Adrenal gland (tissue), 12 donors: ENCODE measurements around the gene IGF2BP2. TPM values are rescaled to one million over a fixed set of nuclear protein-coding genes. Genes with fewer than 3 reads are reported as not detected.

Source experiments
- DNase-seq, 7 donors: peaks; one replicate each; pipeline ENCODE4 v3.0.0-alpha.2; 2019 to 2020
- H3K27ac ChIP-seq, 5 donors: fragments of 200-600 bp; sonication (generic) in 4 of 5; 1 replicate in 3 of 5; 2 replicates in 2 of 5; pipeline versions ENCODE4 v1.5.1 to v1.8.0; 2016 to 2020; ENCODE audit warnings: mild to moderate bottlenecking in 1 of 5
- H3K27me3 ChIP-seq: fragments of 200-600 bp; 2 replicates; pipeline ENCODE4 v1.8.0; 2021
- H3K36me3 ChIP-seq, 2 donors: fragments of 200-600 bp; replicated peaks in 1 of 2; 1 replicate in 1 of 2; 2 replicates in 1 of 2; pipeline versions ENCODE4 v1.5.1 to v1.8.0; 2018 to 2022
- H3K4me1 ChIP-seq, 2 donors: fragments of 200-600 bp; replicated peaks in 1 of 2; 1 replicate in 1 of 2; 2 replicates in 1 of 2; pipeline versions ENCODE4 v1.5.1 to v1.8.0; 2018 to 2021
- H3K4me3 ChIP-seq, 4 donors: fragments of 200-600 bp; sonication (generic) in 3 of 4; one replicate each; pipeline ENCODE4 v1.5.1; 2016 to 2018
- H3K9me3 ChIP-seq, 3 donors: fragments of 200-600 bp; sonication (generic) in 1 of 3; replicated peaks in 1 of 3; 1 replicate in 2 of 3; 2 replicates in 1 of 3; pipeline versions ENCODE4 v1.5.1 to v1.8.0; 2016 to 2021
- CTCF ChIP-seq, 6 experiments: fragments of 450-650 bp in 4 of 6; fragments of 200-600 bp in 2 of 6; sonication (generic) in 1 of 6; IDR thresholded peaks; 1 replicate in 5 of 6; 2 replicates in 1 of 6; pipeline versions ENCODE4 v1.5.1 to v1.8.0; 2016 to 2021; ENCODE audit warnings: antibody characterized with exemption in 6 of 6, mild to moderate bottlenecking in 2 of 6, moderate library complexity in 1 of 6
- POLR2A ChIP-seq, 2 donors: fragments of 450-650 bp; IDR thresholded peaks; one replicate each; pipeline ENCODE4 v1.6.1; 2017; ENCODE audit warnings: antibody characterized with exemption in 2 of 2, mild to moderate bottlenecking in 2 of 2, moderate library complexity in 1 of 2
- WGBS, 4 donors: extraction: QIAGEN DNeasy Blood & Tissue Kit in 2 of 4; methylation state at CpG; one replicate each; pipeline versions ENCODE4 v1.1.5 to v1.1.7; 2013 to 2017; 5-methylcytosine and 5-hydroxymethylcytosine counted together
- intact Hi-C, 2 donors: fragments of 100-400 bp; cut with DNase I; formaldehyde crosslinking; loops; one replicate each; pipeline versions ENCODE4 v1.14.1 to v1.15.0; 2022 to 2023
- polyA plus RNA-seq, 3 donors: library from polyadenylated mRNA; stranded (reverse); fragments of 200-250 nt in 2 of 3; fragments of 350-450 nt in 1 of 3; fragmentation: Illumina TruSeq in 1 of 3; extraction: RNeasy Lipid Tissue Mini Kit (QIAGEN cat#74804) in 1 of 3; gene quantifications; one replicate each; pipeline ENCODE4 v1.2.3, GENCODE V29; 2013 to 2014
- total RNA-seq, 9 donors: library from RNA; depleted of rRNA in 4 of 9; stranded (reverse); fragments of >200 nt in 4 of 9; fragments of 120-200 nt in 1 of 9; fragmentation: NEBNext Ultra II Directional in 1 of 9; extraction: Animal tissue kit (Norgen Biotek cat#: 25700) in 1 of 9; gene quantifications; one replicate each; pipeline versions ENCODE4 v1.1.0 to v1.2.4, GENCODE V29; 2013 to 2023
- donor health status: healthy with polysubstance abuse.
- donor health status: Bipolar disorder and iron deficiency.
- donor health status: DM: yes; HTN: yes; CAD: no.
- donor health status: DM: no; HTN: no; CAD: no.
- donor health status: DM: no; HTN: no; CAD: no.
- donor health status: DM: yes; HTN: yes; CAD: no.

IGF2BP2 gene
- total and polyA plus RNA-seq, 12 donors, result 7.0 to 75.9 (median 17.9) TPM

- H3K36me3 ChIP-seq, result no peaks in the 10 kb centered on the region
- no peaks in the 10 kb centered on the region for H3K27me3 ChIP-seq
- no peak for DNase-seq
- peaks cover 30 to 37% of the 10 kb centered on the region in 2 donors for H3K4me1 ChIP-seq
- no peak overlapping the region for H3K27ac ChIP-seq
- 80 to 92% (median 86%) methylated on average over 4 to 9 of the region's 9 CpGs for WGBS, 4 donors
- no peak overlapping the region for H3K4me3 ChIP-seq
- intact Hi-C loops, result no loop called here
- H3K9me3 ChIP-seq, result no peaks in the 10 kb centered on the region
- TF ChIP-seq CTCF (IDR thresholded peaks at IDR 0.05) (no peak), POLR2A (IDR thresholded peaks at IDR 0.05) (no peak)
These were observed 172.9 kb downstream of the IGF2BP2 start for GRCh38 chr3:185651971-185652370.

- Histone ChIP-seq H3K36me3 (peaks cover 0 to 5% of the 10 kb centered on the region in 2 donors), H3K9me3 (no peaks in the 10 kb centered on the region), H3K4me1 (peaks cover 12 to 15% of the 10 kb centered on the region in 2 donors), H3K27ac (peak overlapping the region in 4 of 5 donors; percentile 46 to 76 (median 60)), H3K27me3 (no peaks in the 10 kb centered on the region), H3K4me3 (no peak overlapping the region)
- WGBS, 4 donors, result 29 to 51% (median 39%) methylated on average over 9 to 10 of the region's 10 CpGs
- intact Hi-C loops, result no loop called here
- peak; percentile 48 to 86 (median 78) for DNase-seq
- peak in 1 of 2 donors; percentile 47 for TF ChIP-seq POLR2A (IDR thresholded peaks at IDR 0.05)
- no peak for TF ChIP-seq CTCF (IDR thresholded peaks at IDR 0.05)
These were observed 175.4 kb downstream of the IGF2BP2 start for GRCh38 chr3:185649414-185649813.

- H3K27ac ChIP-seq, result no peak overlapping the region
- peak in 1 of 7 donors; percentile 48 for DNase-seq
- WGBS, 4 donors, result 93 to 99% (median 96%) methylated on average over 3 to 4 of the region's 4 CpGs
- peaks cover 0 to 5% of the 10 kb centered on the region in 2 donors for H3K36me3 ChIP-seq
- intact Hi-C loops, result no loop called here
- no peaks in the 10 kb centered on the region for H3K27me3 ChIP-seq
- H3K4me1 ChIP-seq, result peaks cover 12 to 15% of the 10 kb centered on the region in 2 donors
- no peak overlapping the region for H3K4me3 ChIP-seq
- TF ChIP-seq POLR2A (IDR thresholded peaks at IDR 0.05), result no peak
- TF ChIP-seq CTCF (IDR thresholded peaks at IDR 0.05), result no peak
- H3K9me3 ChIP-seq, result no peaks in the 10 kb centered on the region
These were observed 176.4 kb downstream of the IGF2BP2 start for GRCh38 chr3:185648396-185648795.

GRCh38 chr3:185647880-185648210, 177.0 kb downstream of the IGF2BP2 start:
- peak in 1 of 7 donors; percentile 35 for DNase-seq
- TF ChIP-seq CTCF (IDR thresholded peaks at IDR 0.05) (no peak), POLR2A (IDR thresholded peaks at IDR 0.05) (no peak)
- Histone ChIP-seq H3K9me3 (no peaks in the 10 kb centered on the region), H3K36me3 (peaks cover 0 to 5% of the 10 kb centered on the region in 2 donors), H3K4me3 (no peak overlapping the region), H3K4me1 (peaks cover 12 to 15% of the 10 kb centered on the region in 2 donors), H3K27ac (no peak overlapping the region), H3K27me3 (no peaks in the 10 kb centered on the region)
- 97 to 98% (median 98%) methylated on average over 10 of the region's 10 CpGs for WGBS, 4 donors
- intact Hi-C loops, result no loop called here
